HG03159 (cell line): ENCODE measurements around the gene LTBP1.

ENCODE experiments used
- ATAC-seq: cut with Tn5 transposase; IDR thresholded peaks from one replicate; pipeline ENCODE4 v1.9.1; 2021; ENCODE audit warnings: mild to moderate bottlenecking, moderate library complexity; ENCODE audit not compliant: unreplicated experiment

LTBP1 gene

GRCh38 chr2:33322612-33323011, 375.9 kb downstream of the LTBP1 start:
- no peak for ATAC-seq

- ATAC-seq, result no peak
Observed at GRCh38 chr2:33323957-33324356, 377.2 kb downstream of the LTBP1 start.

GRCh38 chr2:33326100-33326499, 379.3 kb downstream of the LTBP1 start:
- ATAC-seq, result no peak

GRCh38 chr2:33333433-33333832, 386.7 kb downstream of the LTBP1 start:
- no peak for ATAC-seq

GRCh38 chr2:33334083-33334482, 387.3 kb downstream of the LTBP1 start:
- ATAC-seq, result no peak

- no peak for ATAC-seq
Observed at GRCh38 chr2:33335516-33335915, 388.8 kb downstream of the LTBP1 start.

- no peak for ATAC-seq
Observed at GRCh38 chr2:33336036-33336625, 389.4 kb downstream of the LTBP1 start.

- ATAC-seq, result no peak
Observed at GRCh38 chr2:33337385-33337960, 390.7 kb downstream of the LTBP1 start.

GRCh38 chr2:33337981-33338380, 391.2 kb downstream of the LTBP1 start:
- ATAC-seq, result no peak

- ATAC-seq, result no peak
Observed at GRCh38 chr2:33339269-33339668, 392.5 kb downstream of the LTBP1 start.

- ATAC-seq, result no peak
Observed at GRCh38 chr2:33340280-33340679, 393.5 kb downstream of the LTBP1 start.

GRCh38 chr2:33342171-33342570, 395.4 kb downstream of the LTBP1 start:
- ATAC-seq, result no peak

GRCh38 chr2:33342705-33343104, 396.0 kb downstream of the LTBP1 start:
- no peak for ATAC-seq

GRCh38 chr2:33343387-33343895, 396.7 kb downstream of the LTBP1 start:
- ATAC-seq, result no peak

- no peak for ATAC-seq
Observed at GRCh38 chr2:33344230-33344629, 397.5 kb downstream of the LTBP1 start.

- no peak for ATAC-seq
Observed at GRCh38 chr2:33347856-33348255, 401.1 kb downstream of the LTBP1 start.

GRCh38 chr2:33350632-33351031, 403.9 kb downstream of the LTBP1 start:
- ATAC-seq, result no peak

- ATAC-seq, result no peak
Observed at GRCh38 chr2:33351781-33352180, 405.0 kb downstream of the LTBP1 start.

GRCh38 chr2:33354981-33355380, 408.2 kb downstream of the LTBP1 start:
- ATAC-seq, result no peak

- ATAC-seq, result no peak
Observed at GRCh38 chr2:33358878-33359277, 412.1 kb downstream of the LTBP1 start.

GRCh38 chr2:33363325-33364298, 416.9 kb downstream of the LTBP1 start:
- ATAC-seq, result no peak
